CD4-positive, alpha-beta T cell treated with Interleukin-6 for 4 hours (primary cell): ENCODE results near the gene FBXL16.

Experiments used
- DNase-seq: peaks from one replicate; pipeline ENCODE4 v3.0.0-alpha.2; 2020; ENCODE audit warnings: mixed read lengths

FBXL16 gene

DNA sequence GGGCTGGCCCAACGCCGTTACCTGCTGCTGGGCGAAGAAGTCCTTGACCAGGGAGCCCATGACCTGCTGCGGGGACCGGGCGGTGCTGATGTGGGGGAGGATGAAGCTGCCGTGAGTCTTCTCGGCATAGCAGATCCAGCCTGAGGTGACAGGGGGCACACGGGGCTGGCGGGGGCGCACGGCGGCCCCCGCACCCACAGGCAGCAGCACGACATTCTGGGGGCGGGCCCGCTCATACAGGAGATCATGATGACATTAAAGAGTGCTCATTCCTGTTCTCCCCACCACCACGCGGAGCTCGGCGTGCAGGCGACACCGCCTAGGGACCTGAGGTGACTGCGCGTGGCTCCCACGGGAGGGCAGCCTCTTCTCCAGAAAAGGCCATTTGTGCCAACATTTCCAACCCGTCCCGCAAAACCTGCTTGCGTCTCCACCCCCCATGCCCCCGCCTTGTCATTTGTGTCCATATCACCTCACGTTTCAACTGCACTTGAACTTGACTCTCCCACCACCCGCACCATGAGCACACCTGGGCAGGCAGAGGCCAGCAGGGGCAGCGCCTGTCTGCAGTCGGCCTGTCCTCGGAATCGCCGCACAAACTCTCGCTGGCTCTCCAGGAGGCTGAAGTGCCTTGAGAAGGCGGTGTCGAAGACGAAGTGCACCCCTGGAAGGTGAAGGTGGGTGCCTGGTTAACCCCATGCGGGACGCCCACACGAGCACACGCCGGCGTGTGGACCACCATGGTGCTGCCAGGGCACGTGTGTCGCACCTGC lies 28.8 kb upstream of the FBXL16 start:
- DNase-seq = no peak

DNA sequence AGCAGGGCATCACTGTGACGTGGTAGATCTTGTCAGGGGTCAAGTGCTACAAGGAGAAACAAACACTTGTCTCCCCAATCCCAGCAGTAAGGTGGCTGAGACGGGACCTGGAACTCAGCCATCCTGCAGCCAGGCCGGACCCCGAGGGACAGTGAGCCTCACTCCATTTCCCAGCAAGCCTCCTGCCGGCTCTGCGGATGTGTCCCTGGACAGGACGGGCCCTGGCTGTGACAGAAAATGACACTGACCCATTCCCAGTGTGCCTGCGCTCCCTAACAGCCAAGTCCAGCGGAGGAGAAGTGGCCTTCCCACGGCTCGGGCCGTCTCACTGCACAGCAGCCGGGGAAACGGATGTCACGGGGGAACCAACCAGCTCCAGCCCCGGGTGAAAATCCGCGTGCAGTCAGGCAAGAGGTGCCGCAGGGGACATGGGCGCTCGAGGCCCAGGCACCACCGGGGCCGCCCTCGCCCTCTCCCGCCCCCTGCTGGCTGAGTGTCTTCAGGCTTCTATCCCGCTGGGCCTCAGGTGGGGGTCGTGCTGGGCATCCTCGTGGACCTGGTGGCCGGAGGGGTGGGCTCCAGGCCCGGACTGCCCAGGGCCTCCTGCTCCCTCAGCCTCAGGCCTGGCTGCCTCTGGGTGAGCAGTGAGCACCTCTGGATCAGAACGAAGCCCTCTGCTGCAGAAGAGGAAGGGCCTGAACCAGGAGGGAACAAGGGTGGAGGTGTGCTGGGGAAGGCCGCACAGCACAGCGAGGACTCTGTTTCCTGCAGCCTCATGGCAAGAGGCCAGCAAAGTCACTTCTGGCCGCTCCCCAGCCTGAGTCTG lies 28.0 kb upstream of the FBXL16 start:
- peak; percentile 61 for DNase-seq

DNA sequence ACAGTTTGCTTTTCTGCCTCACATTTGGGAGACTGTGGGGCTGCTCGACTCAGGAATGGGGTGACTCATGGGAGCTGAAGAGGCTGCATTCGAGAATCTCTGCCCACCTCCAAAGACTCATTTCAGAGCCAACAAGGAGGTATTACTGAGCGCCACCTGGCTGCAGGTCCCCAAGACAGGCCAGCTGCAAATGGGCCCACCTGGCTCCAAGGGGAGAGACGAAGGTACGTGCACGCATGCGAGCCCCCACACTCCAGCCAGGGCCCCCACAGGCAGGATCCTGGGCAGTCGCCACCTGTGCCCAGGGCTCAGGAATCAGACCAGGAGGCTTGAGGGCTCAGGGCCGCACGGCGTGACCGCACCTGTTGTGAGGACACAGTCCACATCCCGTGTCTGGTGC lies 27.3 kb upstream of the FBXL16 start:
- no peak for DNase-seq

DNA sequence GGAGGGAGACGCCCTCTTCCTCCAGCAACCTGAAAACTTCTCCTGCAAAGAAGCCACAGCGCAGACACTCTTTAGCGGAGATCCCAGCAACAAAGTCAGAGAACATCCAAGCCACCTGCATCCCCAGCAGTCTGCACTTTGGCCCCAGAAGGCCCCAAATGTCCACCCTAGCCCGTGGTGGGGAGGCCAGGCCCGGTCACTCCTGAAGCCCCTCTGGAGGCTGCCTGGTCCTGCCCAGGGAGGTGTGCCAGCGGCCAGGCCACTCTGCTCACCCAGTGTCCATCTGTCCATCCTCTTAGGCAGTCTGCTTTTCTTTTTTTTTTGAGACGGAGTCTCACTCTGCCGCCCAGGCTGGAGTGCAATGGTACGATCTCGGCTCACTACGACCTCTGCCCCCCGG lies 26.7 kb upstream of the FBXL16 start:
- DNase-seq = no peak

DNA sequence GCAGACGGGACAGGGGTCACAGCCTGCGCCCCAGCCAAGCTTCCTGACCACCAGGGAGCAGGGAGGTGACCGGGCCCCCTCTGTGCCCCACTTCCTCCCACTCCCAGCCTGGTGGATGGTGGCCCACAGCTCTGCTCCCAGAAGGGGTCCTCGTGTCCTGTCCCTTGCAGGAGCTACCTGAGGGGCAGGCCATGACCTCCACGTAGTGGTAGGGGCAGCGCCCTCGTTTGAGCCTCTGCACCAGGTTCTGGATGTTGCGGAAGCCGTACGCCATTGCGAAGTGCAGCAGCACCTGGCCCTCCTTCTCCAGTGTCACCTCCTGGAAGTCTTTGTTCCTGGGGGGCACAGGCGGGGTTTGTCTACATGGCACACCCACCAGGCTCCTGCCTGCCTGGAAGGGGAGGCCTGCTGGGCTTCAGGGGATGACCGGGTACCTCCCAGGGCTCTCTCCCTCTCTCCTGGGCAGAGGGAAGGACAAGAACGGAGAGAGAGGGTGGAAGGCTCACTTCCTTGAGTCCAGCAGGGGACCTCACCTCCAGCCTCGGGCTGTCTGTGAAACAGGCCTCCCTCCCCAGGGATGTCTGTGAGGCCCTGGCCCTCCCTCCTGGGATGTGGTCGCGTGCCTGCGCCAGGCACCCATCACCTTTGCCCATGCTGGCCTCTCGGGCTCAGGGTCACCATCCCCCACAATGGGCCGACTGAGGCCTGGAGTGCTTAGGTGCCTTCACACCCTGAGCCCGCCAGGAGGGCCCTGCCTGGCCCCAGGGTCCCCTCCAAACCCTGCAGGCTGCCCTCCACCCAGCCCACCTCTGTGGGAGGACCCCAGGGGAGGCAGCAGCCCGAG lies 25.3 kb upstream of the FBXL16 start:
- DNase-seq = no peak

DNA sequence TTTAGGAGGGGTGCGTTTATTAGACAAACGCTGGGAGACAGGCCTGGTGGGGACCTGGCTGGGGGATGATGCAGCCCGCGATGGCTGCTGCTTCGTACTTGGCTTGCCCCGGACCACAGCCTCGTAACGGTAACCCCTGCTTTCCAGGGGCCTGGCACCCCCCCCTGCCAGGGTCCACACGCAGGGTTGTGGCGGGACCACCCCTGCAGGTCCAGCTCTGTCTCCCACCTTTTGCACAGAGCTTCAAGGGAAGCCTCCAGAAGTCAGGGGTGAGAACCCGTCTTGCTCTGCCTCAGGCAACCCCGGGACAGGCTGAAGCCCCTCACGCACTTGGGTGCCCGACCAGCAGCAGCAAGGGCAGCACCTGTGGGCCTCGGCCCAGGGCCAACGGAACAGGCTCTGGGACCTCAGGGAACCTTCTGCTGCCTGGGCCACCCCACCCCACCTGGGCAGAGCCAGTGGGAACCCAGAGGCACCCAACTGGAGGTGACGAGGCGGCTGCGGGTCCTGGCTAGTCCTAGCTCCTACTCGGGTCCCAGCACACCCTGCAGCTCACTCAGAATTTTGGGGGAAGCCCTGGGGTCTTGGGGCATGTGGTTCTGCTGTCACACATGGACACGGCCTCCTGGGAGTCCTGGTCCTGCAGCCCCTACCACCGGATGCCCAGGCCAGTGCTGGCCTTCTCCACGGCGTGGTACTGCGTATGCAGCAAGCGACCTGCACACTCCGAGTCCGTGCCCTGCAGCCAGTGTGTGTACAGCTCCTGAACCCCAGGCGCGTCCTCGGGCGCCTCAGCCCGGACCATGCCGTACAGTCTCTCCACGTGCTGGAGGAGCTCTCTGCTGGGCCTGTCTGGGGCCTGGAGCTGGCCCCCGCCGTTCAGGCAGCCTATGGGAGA lies 24.4 kb upstream of the FBXL16 start:
- DNase-seq = no peak

DNA sequence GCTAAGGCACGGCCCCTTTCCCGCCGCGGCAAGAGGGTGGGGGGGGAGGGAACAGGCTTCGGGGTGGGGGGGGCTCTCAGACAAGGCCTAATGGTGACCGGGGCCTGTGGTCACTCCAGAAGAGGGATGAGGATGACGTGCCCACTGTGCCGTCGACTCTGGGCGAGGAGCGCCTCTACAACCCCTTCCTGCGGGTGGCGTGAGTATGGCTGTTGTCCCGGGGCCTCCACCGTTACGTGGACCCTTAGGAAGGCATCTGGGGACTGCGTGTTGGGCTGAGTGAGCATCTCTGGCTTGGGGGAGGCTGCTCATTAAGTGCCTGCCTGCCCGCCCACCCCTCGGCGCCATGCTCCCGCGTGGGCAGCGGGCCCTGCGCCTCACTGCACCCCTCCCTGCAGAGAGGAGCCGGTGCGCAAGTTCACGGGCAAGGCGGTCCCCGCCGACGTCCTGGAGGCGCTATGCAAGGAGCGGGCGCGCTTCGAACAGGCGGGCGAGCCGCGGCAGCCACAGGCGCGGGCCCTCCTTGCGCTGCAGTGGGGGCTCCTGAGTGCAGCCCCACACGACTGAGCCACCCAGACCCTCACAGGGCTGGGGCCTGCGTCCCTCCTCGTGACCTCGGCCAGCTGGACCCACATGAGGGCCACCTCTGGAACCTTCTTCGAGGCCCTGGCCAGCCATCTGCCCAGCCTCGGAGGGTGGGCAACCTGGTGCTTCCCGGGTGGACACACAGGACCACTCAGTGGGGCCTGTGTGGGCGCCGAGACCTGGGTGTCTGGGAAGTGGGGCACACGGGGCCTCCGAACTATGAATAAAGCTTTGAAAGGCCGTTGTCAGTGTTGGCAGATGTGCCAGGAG lies 23.5 kb upstream of the FBXL16 start:
- DNase-seq = no peak

DNA sequence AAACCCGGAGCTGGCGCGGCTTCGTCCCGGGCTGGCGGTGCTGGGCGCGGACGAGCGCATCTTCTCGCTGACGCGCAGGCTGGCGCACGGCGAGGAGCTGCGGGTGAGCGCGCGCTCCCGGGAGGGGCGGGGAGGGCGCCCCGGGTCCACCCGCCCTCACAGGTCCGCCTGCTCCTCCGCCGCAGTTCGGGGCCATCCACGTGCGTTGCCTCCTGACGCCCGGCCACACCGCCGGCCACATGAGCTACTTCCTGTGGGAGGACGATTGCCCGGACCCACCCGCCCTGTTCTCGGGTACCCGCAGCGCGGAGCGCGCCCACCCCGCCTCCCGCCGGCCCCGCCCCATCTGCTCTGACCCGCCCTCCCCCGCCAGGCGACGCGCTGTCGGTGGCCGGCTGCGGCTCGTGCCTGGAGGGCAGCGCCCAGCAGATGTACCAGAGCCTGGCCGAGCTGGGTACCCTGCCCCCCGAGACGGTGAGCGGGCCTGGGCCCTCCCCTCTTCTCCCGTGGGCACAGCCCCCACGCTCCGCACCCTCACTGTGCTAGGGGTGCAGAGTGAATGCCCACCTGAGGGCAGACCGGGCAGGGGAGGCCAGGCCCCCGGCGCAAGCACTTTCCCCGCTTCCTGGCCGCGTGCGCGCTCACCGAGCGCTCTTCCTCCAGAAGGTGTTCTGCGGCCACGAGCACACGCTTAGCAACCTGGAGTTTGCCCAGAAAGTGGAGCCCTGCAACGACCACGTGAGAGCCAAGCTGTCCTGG lies 22.7 kb upstream of the FBXL16 start:
- DNase-seq = peak; percentile 63

DNA sequence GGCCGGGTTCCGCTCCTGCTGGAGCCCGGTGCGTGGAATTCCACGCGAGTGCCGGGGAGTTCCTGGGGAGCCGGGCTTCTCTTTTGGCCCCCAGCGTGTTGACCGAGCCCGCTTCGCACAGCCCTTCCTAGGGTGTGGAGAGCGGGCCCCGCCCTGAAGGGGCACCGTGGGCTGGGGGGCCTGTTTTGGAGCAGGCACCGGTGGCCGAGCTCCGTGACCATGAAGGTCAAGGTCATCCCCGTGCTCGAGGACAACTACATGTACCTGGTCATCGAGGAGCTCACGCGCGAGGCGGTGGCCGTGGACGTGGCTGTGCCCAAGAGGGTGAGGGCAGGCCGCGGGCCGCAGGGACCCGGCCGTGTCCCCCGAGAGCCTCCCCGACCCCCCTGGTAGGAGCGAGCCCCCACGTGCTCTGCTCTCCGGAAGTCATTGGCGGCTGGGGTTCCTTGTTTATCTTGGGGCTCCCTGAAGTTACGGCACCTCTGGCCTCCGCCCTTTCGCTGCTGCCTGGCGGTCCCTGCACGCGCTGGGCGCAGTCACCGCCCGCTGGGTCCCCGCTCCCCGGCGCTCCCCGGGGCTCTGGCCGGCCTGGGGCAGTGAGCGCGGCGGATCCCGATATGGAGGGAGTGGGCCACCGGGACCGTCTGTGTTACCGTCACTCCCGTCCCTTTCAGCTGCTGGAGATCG lies 21.8 kb upstream of the FBXL16 start:
- peak; percentile 43 for DNase-seq

DNA sequence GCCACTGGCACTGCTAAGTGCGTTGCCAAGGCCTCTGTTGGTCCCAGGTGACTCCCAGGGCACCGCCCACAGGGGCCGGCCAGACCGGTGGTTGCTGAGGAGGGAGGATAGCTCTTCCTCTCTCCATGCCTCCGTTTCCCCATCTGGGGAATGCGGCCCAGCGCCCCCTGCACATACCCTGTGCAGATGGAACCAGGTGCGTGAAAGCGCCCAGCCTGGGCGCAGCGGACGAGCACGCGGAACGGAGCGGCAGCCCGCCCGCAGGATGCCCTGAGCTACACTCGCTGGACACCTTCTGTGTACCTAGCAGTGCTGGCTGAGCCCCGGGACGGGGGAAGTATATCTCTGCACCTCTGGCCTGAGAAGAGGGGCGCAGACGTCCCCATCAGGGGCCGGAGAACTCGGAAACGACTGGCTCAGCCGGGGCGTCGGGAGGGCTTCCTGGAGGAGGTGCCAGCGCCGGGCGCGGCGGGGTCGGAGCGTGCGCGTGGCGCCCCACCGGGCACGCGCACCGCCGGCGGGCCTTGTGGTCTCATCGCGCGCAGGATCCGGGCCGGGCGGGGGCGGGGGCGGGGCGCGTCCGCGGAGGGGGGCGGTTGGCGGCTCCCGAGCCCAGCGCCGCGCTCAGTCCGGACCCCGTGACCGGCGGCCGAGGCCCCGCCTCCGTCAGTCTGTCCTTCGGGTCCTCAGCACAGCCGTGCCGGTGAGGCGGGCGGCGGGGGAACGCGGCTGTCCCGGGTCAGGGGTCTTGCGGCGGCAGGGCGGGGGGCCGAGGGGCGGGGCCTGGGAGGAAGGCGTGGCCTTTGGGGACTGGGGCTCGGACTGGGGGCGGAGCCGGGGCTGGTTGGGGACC lies 21.1 kb upstream of the FBXL16 start, which contains the start of the genes CCDC78 and HAGHL:
TSS of gene CCDC78 (minus strand) at position 6 of the 853 bp plus-strand sequence. CDS start 76 bp downstream, outside the sequence.
TSS of gene HAGHL (plus strand) at position 669 of the 853 bp plus-strand sequence. CDS start 404 bp downstream, outside the sequence.
- peak; percentile 81 for DNase-seq

DNA sequence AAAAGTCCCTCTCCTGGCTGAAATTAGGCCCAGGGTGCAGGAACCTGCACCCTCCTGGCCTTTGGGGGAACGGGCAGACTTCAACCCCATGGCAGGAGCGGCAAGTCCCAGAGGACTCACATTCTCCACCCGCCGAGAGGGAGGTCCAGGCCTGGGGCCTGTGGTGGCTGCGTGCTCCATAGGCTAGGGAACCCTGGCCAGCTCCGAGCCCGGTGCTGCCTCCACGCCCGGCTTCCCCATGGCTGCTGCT lies 20.5 kb upstream of the FBXL16 start:
- no peak for DNase-seq

DNA sequence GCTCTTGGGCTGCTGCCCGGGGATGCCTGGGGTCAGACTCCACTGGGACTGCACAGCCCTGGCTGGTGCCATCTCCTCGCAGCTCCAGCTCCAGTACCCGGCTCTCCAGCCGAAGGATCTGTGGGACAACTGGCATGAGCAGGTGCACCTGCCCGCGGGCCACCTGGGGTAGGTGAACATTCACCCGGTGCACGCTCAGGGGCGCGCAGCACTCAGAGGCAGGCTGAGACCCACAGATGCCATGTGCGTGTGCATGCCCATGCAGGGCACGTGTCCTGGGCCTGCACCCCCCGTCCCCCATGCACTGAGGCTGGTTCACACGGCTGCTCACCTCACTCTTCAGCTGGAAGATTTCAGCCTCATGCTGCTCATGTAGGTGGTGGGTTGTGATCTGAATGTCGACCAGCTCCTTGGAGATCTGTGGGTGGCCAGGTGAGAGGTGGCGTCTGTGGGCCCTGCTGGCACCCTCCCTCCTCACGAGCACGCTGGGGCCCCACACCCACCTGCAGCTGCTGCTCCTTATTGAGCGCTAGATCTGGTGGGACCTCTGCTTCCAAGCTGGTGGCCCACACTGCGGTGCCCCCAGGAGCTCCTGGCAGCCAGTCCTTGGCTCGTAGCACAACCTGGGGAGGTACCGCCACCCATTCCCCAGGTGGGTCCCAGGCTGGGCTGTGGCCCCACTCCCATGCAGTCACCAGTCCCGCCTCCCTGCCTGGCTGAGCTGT lies 20.0 kb upstream of the FBXL16 start:
- DNase-seq = no peak

DNA sequence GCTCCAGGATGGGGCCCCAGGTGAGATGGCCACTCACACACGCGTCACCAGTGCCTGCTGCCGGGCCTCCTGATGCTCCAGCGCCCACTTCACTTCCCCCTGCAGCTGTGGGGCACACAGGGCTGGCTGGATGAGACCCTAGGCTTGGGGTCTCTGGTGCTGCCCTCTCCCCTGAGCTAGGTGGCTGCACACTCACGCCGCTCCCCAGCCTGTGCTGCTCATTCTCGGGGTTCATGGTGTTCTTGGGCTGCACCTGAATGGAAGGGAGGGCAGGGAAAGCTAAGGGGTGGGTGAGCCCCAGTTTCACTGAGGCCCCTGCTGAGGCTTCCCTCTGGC lies 19.4 kb upstream of the FBXL16 start:
- DNase-seq = no peak

DNA sequence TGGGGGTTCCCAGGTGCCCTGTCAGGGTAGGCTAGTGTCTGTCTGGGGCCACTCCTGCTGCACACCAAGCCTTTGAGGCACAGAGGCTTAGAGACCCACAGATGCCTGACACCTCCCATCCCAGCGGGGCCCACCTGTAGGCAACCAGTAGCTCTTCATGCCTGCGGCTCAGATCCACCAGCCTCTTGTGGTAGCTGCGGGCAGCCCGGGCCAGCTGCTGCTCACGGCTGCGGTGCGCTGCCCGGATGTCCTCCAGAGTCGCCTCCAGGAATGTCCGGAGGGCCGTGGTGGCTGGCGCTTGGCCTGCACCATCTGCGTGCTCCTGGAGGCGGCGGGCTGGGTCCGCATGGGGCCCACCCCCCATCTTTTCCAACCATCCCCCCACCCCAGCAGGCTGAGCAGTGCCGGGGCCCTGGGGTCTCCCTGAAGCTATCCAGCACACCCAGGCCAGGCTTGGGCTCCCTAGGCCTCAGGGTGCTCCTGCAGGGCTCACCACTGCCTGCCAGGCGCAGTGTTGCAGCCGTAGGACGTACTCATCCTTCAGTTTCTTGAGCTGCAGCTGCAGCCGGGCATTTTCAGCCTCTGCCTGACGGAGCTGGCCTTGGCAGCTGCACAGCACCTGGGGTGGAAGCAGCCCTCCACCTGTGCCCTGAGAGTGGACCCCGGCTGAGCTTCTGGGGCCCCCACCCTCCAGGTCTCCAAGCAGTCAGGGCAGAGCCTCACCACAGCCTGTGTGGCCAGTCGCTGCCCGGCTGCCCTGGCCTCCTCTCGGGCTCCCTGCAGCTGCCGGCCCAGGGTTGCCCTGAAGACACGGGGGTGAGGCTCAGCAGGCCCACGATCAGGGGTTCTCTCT lies 18.8 kb upstream of the FBXL16 start:
- DNase-seq = no peak

DNA sequence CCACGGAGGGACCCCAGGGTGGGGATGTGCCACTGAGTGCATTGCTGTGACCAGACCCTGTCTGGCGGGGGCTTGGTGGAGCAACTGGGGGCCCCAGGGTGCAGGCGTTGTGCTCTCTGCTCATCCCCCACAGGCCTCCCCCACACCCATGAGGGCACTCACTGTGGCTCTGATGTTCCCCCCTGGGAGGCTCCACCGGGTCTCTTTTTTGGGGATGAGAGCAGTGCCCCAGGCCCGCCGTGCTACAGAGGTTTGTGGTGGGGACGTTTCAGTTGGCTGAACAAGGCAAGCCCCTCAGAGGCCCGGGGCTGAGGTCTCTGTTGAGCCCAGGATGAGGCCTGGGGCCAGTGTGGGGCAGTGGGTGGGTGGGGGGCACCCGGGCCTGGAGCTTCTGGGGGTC lies 18.1 kb upstream of the FBXL16 start:
- no peak for DNase-seq

DNA sequence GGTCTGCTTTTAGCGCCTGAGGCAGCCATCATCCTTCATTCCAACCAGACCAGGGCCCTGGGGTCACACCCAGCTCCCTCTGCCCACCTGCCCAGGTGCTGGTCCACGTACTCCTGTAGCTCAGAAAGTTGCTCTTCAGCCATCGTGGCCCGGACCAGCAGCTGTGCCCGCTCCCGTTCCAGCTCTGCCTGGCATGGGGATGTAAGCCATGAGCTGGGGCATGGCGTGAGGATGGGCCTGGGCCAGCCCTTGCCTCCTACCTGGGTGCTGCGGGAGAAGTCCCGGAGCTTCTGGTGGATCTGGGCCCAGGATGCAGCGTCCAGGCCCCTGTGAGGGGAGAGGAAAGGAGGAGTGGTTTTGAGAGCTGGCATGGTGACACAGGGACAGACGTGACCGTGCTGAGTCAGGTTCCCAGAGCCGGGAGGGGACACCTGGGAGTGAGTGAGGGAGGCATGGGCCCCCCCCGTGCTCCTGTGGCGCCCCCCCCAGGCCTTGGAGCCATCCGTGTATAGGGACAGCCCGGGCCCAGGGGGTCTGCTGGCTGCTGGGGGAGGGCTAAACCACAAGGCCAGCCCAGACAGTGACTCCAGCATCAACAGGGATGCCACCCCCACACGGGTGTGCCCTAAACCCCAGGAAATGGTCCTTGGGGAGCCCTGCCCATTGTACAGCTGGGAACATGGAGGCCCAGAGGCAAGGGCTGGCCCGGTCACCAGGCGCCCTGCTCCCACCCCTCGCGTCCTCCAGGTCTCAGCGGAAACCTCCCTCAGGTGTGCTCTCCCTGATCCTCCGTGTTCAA lies 17.4 kb upstream of the FBXL16 start:
- no peak for DNase-seq
